K562 (cell line): Measurements from ENCODE around the gene RTF2. TPM values are rescaled to one million over a fixed set of nuclear protein-coding genes. Genes with fewer than 3 reads are reported as not detected.

ENCODE experiments used
- ARID1B ChIP-seq: fragments of 450-650 bp; IDR thresholded peaks from 2 replicates; pipeline ENCODE4 v1.6.1; 2016; ENCODE audit warnings: antibody characterized with exemption, mild to moderate bottlenecking, inconsistent platforms
- CBFA2T2 ChIP-seq: fragments of 450-650 bp; conservative IDR thresholded peaks from 2 replicates; pipeline ENCODE4 v1.6.1; 2017; ENCODE audit warnings: mild to moderate bottlenecking
- CHD4 ChIP-seq: fragments of 200-600 bp; sonication (generic); IDR thresholded peaks from 3 replicates; pipeline ENCODE4 v1.6.1; 2012; ENCODE audit warnings: low read depth, mild to moderate bottlenecking, mixed read lengths, low read length, inconsistent platforms; ENCODE audit not compliant: insufficient read depth, insufficient replicate concordance, poor library complexity, severe bottlenecking
- EP300 ChIP-seq: IDR thresholded peaks from 2 replicates; pipeline ENCODE4 v1.6.1; 2012; ENCODE audit warnings: low read length, improper control_type of control experiment
- HNRNPK ChIP-seq: fragments of 200-400 bp; formaldehyde crosslinking; IDR thresholded peaks from one replicate; pipeline ENCODE4 v1.6.1; 2018; ENCODE audit warnings: mild to moderate bottlenecking, low read depth, low read length; ENCODE audit not compliant: poor library complexity, severe bottlenecking
- KDM5B ChIP-seq: fragments of 200-600 bp; sonication (generic); IDR thresholded peaks from 2 replicates; pipeline ENCODE4 v1.6.1; 2012; ENCODE audit warnings: low read depth, mild to moderate bottlenecking, moderate library complexity, low read length, control low read depth, inconsistent platforms; ENCODE audit not compliant: insufficient replicate concordance
- KLF6 ChIP-seq: fragments of 250-450 bp; sonication (Bioruptor Pico); IDR thresholded peaks from 2 replicates; pipeline ENCODE4 v1.4.0; 2020; ENCODE audit warnings: mild to moderate bottlenecking, moderate library complexity, borderline replicate concordance
- NFE2 ChIP-seq: IDR thresholded peaks from 2 replicates; pipeline ENCODE4 v1.6.1; 2014; ENCODE audit warnings: antibody characterized with exemption, low read depth
- PHB2 ChIP-seq: fragments of 450-650 bp; IDR thresholded peaks from 2 replicates; pipeline ENCODE4 v1.6.1; 2017; ENCODE audit warnings: low read depth
- RAD51 ChIP-seq: fragments of 450-650 bp; IDR thresholded peaks from 2 replicates; pipeline ENCODE4 v1.7.1; 2016; ENCODE audit warnings: low read depth, mild to moderate bottlenecking, borderline replicate concordance
- RBM25 ChIP-seq: fragments of 200-400 bp; formaldehyde crosslinking; IDR thresholded peaks from 2 replicates; pipeline ENCODE4 v1.6.1; 2018; ENCODE audit warnings: low read length, low read depth, moderate library complexity; ENCODE audit not compliant: severe bottlenecking
- RUNX1 ChIP-seq: sonication (generic); IDR thresholded peaks from 2 replicates; pipeline ENCODE4 v1.6.1; 2016; ENCODE audit warnings: antibody characterized with exemption, low read depth
- TAL1 ChIP-seq: fragments of 450-650 bp; IDR thresholded peaks from 2 replicates; pipeline ENCODE4 v1.6.1; 2016; ENCODE audit warnings: mild to moderate bottlenecking
- TCF3 ChIP-seq: sonication (generic); formaldehyde crosslinking; IDR thresholded peaks from 2 replicates; pipeline ENCODE4 v1.4.0; 2020; ENCODE audit warnings: mild to moderate bottlenecking, missing genetic modification reagents
- ZC3H8 ChIP-seq: fragments of 450-650 bp; IDR thresholded peaks from 2 replicates; pipeline ENCODE4 v1.6.1; 2017
- ZNF217 ChIP-seq: sonication (generic); formaldehyde crosslinking; IDR thresholded peaks from 2 replicates; pipeline ENCODE4 v1.8.0; 2022; ENCODE audit warnings: mild to moderate bottlenecking, missing genetic modification reagents
- ZNF589 ChIP-seq: fragments of 200-800 bp; sonication (Bioruptor generic); IDR thresholded peaks from 2 replicates; pipeline ENCODE4 v1.6.1; 2016; ENCODE audit warnings: low read depth, missing genetic modification characterization, missing compliant biosample characterization
- ZNF695 ChIP-seq: fragments of 450-650 bp; formaldehyde crosslinking; IDR thresholded peaks from 2 replicates; pipeline ENCODE4 v1.4.0; 2020; ENCODE audit warnings: mild to moderate bottlenecking, moderate library complexity
- polyA plus RNA-seq, 8 experiments: library from polyadenylated mRNA; depleted of rRNA in 4 of 8; stranded (reverse) in 5 of 8; unstranded in 3 of 8; fragments of >200 nt; fragmentation: Nextera tagmentation in 2 of 8; fragmentation: Illumina TruSeq in 1 of 8; extraction: Ambion mirVana in 2 of 8; extraction: Trizol in 1 of 8; gene quantifications; 2 replicates each; pipeline versions ENCODE4 v1.2.1 to v1.2.3, GENCODE V29; 2011 to 2014; ENCODE audit warnings: inconsistent platforms in 1 of 8, missing spikeins in 1 of 8
- total RNA-seq, 7 experiments: library from RNA; depleted of rRNA in 6 of 7; stranded (reverse); fragments of >200 nt in 6 of 7; fragmentation: Illumina TruSeq in 2 of 7; extraction: Trizol in 2 of 7; gene quantifications; 2 replicates each; pipeline versions ENCODE4 v1.2.1 to v1.2.3, GENCODE V29; 2011 to 2021; ENCODE audit warnings: low replicate concordance in 1 of 7
- TF ChIP-seq, protein P1 (sequence below): fragments of 450-650 bp; formaldehyde crosslinking; IDR thresholded peaks from 2 replicates; pipeline ENCODE4 v1.4.0; 2022; ENCODE audit warnings: missing genetic modification characterization
- TF ChIP-seq, protein P2 (sequence below): sonication (generic); formaldehyde crosslinking; IDR thresholded peaks from 2 replicates; pipeline ENCODE4 v1.8.0; 2022; ENCODE audit warnings: mild to moderate bottlenecking, missing genetic modification reagents, borderline replicate concordance
- TF ChIP-seq, protein P3 (sequence below): fragments of 450-650 bp; conservative IDR thresholded peaks from 2 replicates; pipeline ENCODE4 v1.6.1; 2016; ENCODE audit warnings: missing genetic modification characterization, low read depth, mild to moderate bottlenecking, control low read depth, missing compliant biosample characterization
- TF ChIP-seq, protein P4 (sequence below): sonication (generic); formaldehyde crosslinking; IDR thresholded peaks from 2 replicates; pipeline ENCODE4 v1.8.0; 2022; ENCODE audit warnings: missing genetic modification reagents, mild to moderate bottlenecking, borderline replicate concordance

Gene RTF2
- total and polyA plus RNA-seq, 9 of the 15 experiments (the other 6 are each of a cell fraction or from before 2014, with no cell fraction given): 67.0 to 177 (median 84.9) TPM

- TF ChIP-seq, protein P1, sequence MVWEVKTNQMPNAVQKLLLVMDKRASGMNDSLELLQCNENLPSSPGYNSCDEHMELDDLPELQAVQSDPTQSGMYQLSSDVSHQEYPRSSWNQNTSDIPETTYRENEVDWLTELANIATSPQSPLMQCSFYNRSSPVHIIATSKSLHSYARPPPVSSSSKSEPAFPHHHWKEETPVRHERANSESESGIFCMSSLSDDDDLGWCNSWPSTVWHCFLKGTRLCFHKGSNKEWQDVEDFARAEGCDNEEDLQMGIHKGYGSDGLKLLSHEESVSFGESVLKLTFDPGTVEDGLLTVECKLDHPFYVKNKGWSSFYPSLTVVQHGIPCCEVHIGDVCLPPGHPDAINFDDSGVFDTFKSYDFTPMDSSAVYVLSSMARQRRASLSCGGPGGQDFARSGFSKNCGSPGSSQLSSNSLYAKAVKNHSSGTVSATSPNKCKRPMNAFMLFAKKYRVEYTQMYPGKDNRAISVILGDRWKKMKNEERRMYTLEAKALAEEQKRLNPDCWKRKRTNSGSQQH (CRISPR knock-in tag): no peak
- TF ChIP-seq TAL1 (peak; percentile 22; the same call in 1 of the 2 replicates), ZC3H8 (no peak), NFE2 (no peak), ZNF695 (no peak), CHD4 (no peak), RUNX1 (no peak), HNRNPK (no peak), RAD51 (no peak), ZNF217 (CRISPR knock-in tag) (no peak), PHB2 (no peak), CBFA2T2 (peak; percentile 49), ARID1B (peak; percentile 42; the same call in 1 of the 2 replicates), KDM5B (no peak), RBM25 (no peak), ZNF589 (no peak), TCF3 (peak; percentile 66), EP300 (peak; percentile 48; the same call in 1 of the 2 replicates), KLF6 (CRISPR knock-in tag) (no peak)
- TF ChIP-seq, protein P2, sequence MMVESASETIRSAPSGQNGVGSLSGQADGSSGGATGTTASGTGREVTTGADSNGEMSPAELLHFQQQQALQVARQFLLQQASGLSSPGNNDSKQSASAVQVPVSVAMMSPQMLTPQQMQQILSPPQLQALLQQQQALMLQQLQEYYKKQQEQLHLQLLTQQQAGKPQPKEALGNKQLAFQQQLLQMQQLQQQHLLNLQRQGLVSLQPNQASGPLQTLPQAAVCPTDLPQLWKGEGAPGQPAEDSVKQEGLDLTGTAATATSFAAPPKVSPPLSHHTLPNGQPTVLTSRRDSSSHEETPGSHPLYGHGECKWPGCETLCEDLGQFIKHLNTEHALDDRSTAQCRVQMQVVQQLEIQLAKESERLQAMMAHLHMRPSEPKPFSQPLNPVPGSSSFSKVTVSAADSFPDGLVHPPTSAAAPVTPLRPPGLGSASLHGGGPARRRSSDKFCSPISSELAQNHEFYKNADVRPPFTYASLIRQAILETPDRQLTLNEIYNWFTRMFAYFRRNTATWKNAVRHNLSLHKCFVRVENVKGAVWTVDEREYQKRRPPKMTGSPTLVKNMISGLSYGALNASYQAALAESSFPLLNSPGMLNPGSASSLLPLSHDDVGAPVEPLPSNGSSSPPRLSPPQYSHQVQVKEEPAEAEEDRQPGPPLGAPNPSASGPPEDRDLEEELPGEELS (CRISPR knock-in tag): no peak
- TF ChIP-seq, protein P3, sequence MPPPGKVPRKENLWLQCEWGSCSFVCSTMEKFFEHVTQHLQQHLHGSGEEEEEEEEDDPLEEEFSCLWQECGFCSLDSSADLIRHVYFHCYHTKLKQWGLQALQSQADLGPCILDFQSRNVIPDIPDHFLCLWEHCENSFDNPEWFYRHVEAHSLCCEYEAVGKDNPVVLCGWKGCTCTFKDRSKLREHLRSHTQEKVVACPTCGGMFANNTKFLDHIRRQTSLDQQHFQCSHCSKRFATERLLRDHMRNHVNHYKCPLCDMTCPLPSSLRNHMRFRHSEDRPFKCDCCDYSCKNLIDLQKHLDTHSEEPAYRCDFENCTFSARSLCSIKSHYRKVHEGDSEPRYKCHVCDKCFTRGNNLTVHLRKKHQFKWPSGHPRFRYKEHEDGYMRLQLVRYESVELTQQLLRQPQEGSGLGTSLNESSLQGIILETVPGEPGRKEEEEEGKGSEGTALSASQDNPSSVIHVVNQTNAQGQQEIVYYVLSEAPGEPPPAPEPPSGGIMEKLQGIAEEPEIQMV (tag): no peak
- TF ChIP-seq, protein P4, sequence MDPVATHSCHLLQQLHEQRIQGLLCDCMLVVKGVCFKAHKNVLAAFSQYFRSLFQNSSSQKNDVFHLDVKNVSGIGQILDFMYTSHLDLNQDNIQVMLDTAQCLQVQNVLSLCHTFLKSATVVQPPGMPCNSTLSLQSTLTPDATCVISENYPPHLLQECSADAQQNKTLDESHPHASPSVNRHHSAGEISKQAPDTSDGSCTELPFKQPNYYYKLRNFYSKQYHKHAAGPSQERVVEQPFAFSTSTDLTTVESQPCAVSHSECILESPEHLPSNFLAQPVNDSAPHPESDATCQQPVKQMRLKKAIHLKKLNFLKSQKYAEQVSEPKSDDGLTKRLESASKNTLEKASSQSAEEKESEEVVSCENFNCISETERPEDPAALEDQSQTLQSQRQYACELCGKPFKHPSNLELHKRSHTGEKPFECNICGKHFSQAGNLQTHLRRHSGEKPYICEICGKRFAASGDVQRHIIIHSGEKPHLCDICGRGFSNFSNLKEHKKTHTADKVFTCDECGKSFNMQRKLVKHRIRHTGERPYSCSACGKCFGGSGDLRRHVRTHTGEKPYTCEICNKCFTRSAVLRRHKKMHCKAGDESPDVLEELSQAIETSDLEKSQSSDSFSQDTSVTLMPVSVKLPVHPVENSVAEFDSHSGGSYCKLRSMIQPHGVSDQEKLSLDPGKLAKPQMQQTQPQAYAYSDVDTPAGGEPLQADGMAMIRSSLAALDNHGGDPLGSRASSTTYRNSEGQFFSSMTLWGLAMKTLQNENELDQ (CRISPR knock-in tag): no peak
Measured at GRCh38 chr20:56420028-56420427, 48.4 kb upstream of the RTF2 start (continued).
